ENCODE data around the gene SEMA5A.

Gene SEMA5A

GRCh38 chr5:9515436-9515835, 30.4 kb downstream of the SEMA5A start:
- DNase-seq (ENCODE audit: low read depth): no peak

GRCh38 chr5:9514968-9515367, 30.9 kb downstream of the SEMA5A start:
- no peak for DNase-seq (ENCODE audit: low read depth)

DNA sequence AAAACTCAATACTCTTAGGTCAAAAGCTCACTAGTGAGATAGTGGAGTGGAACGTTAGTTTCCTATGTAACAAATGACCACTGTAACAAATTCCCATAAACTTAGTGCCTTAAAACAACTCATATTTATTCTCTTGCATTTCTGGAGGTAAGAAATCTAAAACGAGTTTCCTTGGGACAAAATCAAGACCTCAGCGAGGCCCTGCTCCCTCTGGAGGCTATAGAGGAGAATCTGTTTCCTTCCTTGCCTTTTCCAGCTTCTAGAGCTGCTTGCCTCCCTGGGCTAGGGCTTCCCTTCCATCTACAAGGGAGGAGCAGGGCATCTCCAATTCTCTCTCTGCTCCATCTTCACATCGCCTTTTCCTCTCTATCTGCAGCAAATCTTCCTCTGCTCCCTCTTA, 32.0 kb downstream of the SEMA5A start:
- DNase-seq (ENCODE audit: low read depth): no peak

GRCh38 chr5:9512457-9512856, 33.4 kb downstream of the SEMA5A start:
- no peak for DNase-seq (ENCODE audit: low read depth)

DNA sequence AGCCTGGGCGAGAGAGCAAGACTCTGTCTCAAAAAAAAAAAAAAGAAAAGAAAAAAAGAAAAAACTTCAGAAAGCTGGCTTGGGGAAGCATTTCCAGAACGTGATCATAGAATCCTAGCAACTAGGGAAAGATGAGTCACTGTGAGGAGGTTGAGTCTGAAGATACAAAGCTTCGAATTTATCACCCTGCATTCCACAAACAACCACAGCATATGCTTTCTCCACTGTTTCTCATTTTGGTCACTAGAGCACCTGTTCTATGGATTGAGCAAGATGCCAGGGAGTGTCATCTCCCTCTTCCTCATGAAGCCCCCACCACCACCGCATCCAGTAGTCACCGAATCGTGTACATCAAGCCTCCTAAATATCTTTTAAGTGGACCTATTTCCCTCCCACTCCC, 37.9 kb downstream of the SEMA5A start:
- no peak for DNase-seq (ENCODE audit: low read depth)

GRCh38 chr5:9505225-9505624, 40.6 kb downstream of the SEMA5A start:
- DNase-seq (ENCODE audit: low read depth): no peak

DNA sequence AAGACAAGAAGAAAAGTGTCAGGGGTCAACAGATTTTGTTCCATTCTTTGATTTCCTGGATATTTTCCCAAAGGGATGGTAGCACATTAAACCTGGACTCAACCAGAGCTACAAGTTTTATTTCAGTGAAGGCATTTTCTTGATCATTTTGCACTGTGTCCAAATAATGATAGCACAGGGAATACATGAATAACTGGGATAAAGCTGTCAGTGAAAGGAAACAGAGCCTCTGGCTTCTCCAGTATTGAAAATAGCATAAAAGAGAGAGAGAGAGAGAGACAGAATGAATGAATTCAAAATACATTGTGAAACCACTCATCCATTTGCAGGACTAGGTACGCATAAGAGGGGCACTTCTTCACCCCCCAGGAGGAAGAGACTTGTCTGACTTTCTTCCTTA, 43.0 kb downstream of the SEMA5A start:
- no peak for DNase-seq (ENCODE audit: low read depth)

DNA sequence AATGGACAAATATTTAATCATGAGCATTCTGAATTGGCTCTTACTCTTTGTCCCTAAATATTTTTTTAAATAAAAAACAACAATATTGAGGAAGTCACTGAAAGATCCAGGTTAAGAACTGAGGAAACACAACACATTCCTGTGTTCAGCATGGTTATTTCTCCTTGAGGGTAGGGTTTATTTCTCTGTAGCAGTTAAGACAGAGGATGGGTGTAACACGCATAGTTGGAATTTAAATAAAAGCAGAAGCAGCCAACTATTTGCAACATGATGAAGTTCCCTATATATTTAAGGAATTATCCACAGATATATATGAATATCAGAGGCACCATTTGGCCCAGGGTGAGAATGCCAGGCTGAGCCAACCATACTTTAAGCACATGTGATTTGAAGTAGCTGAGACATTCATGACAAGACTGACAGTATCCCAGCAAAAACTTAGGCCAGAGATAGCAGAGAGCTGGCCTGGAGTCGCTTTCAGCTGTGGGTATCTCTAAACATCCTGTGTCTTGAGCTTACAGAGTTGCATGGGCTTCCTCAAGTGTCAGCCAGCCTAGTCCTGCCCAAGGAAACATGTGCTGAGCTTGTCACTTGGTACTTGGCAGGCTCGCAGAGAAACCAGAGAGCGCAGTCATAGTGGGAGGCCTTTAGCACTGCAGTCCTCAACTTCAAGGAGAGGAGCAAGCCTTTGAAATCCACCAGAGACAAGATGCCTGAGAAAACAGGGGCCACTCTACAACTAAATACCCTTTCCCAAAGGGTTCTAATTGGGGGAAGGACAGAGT, 43.6 kb downstream of the SEMA5A start:
- no peak for DNase-seq (ENCODE audit: low read depth)

DNA sequence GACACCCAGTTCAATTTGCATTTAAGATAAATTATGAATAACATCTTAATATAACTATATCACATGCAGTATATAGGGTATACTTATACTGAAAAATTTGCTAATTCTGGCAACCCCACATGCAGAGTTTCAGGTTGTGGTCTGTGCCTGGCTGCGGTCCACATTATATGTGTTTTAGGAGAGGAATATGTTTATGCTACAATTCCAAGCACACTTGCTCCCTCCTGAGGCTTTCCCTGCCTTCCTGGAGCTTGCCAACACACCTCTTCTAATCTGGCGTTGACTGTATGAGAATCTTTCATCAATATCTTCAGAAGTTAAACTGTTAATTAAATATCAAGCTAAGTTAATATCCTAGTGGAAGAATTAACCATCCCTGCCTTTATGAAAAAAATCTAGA, 45.2 kb downstream of the SEMA5A start:
- DNase-seq (ENCODE audit: low read depth): no peak

DNA sequence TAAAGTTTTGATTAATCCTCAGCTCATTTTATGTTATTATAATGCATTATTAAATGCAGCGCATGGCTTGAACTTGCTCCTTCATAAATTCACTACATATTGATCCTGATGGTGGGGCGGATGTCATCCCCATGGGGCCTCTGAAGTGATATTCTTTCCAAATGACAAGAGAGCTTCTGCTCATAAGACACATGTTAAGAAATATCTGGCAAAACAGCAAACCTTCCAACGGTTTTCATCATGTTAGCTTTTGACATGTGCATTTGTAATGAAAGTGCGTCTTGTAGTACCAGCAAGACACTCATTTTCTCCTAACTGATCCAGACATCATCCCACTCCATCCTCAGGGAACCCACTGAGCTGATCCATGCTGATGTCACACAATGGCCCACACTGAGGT, 45.7 kb downstream of the SEMA5A start:
- no peak for DNase-seq (ENCODE audit: low read depth)

DNA sequence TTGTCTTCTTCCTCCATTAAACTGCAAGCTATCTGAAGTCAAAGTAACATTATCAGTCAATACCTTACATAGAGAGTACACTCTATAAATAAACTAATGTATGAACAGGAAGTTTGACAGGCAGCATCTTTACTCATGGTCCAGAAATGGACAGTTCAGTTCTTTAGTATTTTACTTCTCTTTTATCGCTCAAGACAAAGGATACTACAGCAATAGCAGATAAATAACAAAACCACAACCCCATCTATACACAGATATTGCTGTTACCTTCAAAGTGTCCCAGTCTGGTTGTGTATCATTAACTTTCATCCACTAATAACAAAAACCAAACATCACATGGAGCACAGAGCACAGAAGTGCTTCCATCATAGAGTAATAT, 46.4 kb downstream of the SEMA5A start:
- DNase-seq (ENCODE audit: low read depth): no peak

- DNase-seq (ENCODE audit: low read depth): no peak
Measured at GRCh38 chr5:9498541-9499497, 47.1 kb downstream of the SEMA5A start.

DNA sequence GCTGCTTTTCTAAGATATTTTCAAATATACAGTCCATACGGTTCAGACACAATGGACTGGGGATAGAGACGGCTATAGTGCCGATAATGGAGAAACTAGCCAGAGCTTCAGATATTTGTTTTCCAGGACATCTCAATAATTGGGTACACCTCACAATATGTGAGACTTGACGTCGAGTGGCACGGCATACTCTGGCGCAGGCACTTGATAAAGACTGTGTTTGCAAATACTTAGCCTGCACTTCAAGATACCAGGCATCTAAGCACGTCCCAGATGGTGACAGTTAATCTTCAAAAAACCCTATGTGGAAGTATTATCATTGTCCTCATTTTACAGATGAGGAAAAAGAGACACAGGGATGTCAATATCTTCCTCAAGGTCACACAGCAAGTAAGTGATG, 48.5 kb downstream of the SEMA5A start:
- DNase-seq (ENCODE audit: low read depth): no peak

DNA sequence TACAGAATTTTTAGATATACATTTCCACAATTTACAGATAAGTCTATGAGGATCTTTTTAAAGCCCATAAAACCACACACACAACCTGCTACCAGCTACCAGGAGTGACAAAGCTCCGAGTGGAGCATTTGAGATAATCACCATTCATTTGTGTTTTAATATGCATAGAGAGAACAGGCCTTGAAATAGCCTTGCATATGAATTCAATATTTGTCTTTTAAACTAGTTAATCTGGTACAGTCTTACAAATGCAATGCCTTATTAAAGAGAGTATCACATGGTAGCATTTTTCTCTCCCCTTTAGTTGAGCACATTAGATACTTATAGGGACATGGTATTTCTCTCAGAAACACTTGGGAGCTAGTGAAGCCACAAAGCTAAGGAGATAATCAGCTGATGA, 49.1 kb downstream of the SEMA5A start:
- DNase-seq (ENCODE audit: low read depth): no peak

DNA sequence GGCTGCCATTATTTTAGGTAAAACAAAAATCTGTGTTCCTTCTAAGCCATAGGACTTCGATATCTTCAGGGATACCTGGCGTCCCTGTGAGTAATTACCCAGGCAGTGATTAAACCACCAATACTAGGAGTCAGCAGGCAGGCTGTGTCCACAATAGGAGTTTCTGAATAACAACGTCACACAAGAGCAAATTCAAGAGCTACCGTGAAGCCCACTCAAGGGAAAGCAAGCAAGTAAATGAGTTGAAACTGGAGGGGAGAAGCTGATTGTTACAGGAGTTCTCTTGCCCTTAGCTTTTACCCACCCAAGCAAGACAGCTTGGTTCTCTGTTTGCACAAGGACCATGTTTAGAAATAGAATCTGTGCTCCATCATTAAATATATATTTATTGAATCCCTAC, 50.8 kb downstream of the SEMA5A start:
- DNase-seq (ENCODE audit: low read depth): no peak

DNA sequence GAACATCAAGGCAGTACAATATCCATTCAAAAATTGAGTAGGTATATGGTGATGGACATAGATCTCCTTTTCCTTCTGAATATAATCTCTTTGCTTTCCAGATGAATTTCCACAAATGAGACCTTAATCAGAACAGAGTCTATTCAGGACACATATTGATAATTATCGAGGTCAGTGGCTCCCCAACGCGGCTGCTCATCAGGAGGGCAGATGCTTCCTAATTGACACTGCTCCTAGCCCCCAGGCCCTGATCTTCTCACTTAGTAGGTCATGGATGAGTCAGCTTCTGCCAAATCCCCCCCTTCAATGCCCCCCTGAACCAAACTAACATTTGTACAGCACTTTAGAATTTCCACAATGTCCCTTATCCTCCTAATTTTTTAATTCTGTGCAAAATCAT, 51.6 kb downstream of the SEMA5A start:
- DNase-seq (ENCODE audit: low read depth): no peak

- no peak for DNase-seq (ENCODE audit: low read depth)
Measured at GRCh38 chr5:9490494-9491097, 55.3 kb downstream of the SEMA5A start.

GRCh38 chr5:9483779-9484178, 62.1 kb downstream of the SEMA5A start:
- DNase-seq (ENCODE audit: low read depth): no peak

DNA sequence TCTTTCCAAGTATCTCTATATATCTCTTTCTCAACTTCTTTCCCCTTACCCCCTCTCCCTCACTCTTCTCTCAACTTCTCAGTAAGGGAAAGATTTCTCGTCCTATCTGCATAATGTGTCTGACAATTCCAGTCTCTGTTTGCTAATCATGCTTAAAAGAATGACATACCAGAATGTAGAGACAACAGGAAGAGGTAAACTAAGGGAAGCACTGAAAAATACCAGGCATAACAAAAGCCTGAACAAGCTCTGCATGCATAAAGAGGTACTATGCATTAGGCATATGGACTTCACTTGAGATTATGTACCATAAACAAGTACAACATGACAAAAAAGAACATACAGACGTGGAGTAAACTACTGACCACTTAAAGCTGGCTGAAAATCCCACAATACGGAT, 62.6 kb downstream of the SEMA5A start:
- DNase-seq (ENCODE audit: low read depth): no peak

GRCh38 chr5:9482381-9482780, 63.5 kb downstream of the SEMA5A start:
- DNase-seq (ENCODE audit: low read depth): no peak

GRCh38 chr5:9480499-9480898, 65.4 kb downstream of the SEMA5A start:
- no peak for DNase-seq (ENCODE audit: low read depth)

- DNase-seq (ENCODE audit: low read depth): no peak
Measured at GRCh38 chr5:9479990-9480389, 65.9 kb downstream of the SEMA5A start.

DNA sequence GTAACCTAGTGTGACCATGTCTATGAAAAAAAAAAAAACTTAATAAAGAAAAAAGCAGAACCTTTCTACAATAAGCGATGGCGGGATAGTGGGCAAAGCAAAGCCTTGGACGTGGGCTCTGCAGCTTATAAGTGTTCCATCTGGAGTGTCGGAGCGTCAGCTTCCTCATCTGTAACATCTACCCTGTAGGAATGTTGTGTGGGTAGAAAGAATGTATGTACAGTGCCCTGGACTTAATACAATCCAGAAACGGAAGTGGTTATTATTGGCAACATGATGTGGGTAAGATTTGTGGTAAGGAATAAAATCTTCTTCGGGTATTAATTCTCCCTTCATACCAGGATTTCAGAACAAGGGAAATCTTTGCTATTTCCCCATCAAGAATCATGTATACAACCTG, 66.5 kb downstream of the SEMA5A start:
- DNase-seq (ENCODE audit: low read depth): no peak

Data from activated T-helper 9 cell treated with anti-CD3 and anti-CD28 coated beads, Interleukin-2, amount 50 U/mL, for 16 hours (primary cell).